KMS-11 (cell line): ENCODE data around the gene RXFP4.
"Not testable (repeated sequence)": the region's sequence is repeated elsewhere in the genome, so short reads cannot be mapped to it uniquely, and the experiment has no call there.

ENCODE experiments used
- H2AFZ ChIP-seq: fragments of 200-600 bp; sonication (generic); 2 replicates; pipeline ENCODE4 v1.6.1; 2016; ENCODE audit warnings: antibody characterized with exemption, mixed run types, low read depth
- H3K27ac ChIP-seq: fragments of 200-600 bp; sonication (generic); 2 replicates; pipeline ENCODE4 v1.6.1; 2016; ENCODE audit warnings: mild to moderate bottlenecking, mixed run types
- H3K27me3 ChIP-seq: fragments of 200-600 bp; sonication (generic); 2 replicates; pipeline ENCODE4 v1.6.1; 2017; ENCODE audit warnings: mild to moderate bottlenecking, low read depth, mixed run types, moderate library complexity; ENCODE audit not compliant: insufficient read depth
- H3K36me3 ChIP-seq: fragments of 200-600 bp; sonication (generic); 2 replicates; pipeline ENCODE4 v1.6.1; 2017; ENCODE audit warnings: mild to moderate bottlenecking, mixed run types; ENCODE audit not compliant: insufficient read depth
- H3K4me1 ChIP-seq: fragments of 200-600 bp; sonication (generic); 2 replicates; pipeline ENCODE4 v1.6.1; 2016; ENCODE audit warnings: mild to moderate bottlenecking, low read depth, mixed run types; ENCODE audit not compliant: poor library complexity, severe bottlenecking
- H3K4me2 ChIP-seq: fragments of 200-600 bp; sonication (generic); 2 replicates; pipeline ENCODE4 v1.7.0; 2016; ENCODE audit warnings: mild to moderate bottlenecking, mixed run types
- H3K4me3 ChIP-seq: fragments of 200-600 bp; sonication (generic); IDR thresholded peaks from 2 replicates; pipeline ENCODE4 v1.6.1; 2017; ENCODE audit warnings: low read depth, low read length, mixed read lengths; ENCODE audit not compliant: insufficient read depth
- H3K79me2 ChIP-seq: fragments of 200-600 bp; sonication (generic); 2 replicates; pipeline ENCODE4 v1.6.1; 2016; ENCODE audit warnings: low read depth, mixed run types; ENCODE audit not compliant: insufficient read depth
- H3K9ac ChIP-seq: fragments of 200-600 bp; sonication (generic); 2 replicates; pipeline ENCODE4 v1.6.1; 2016; ENCODE audit warnings: mild to moderate bottlenecking, mixed run types
- H4K20me1 ChIP-seq: fragments of 200-600 bp; sonication (generic); 2 replicates; pipeline ENCODE4 v1.6.1; 2016; ENCODE audit warnings: mild to moderate bottlenecking, mixed run types; ENCODE audit not compliant: insufficient read depth
- CTCF ChIP-seq: fragments of 200-600 bp; sonication (generic); conservative IDR thresholded peaks from 2 replicates; pipeline ENCODE4 v1.6.1; 2017; ENCODE audit warnings: low read depth, mild to moderate bottlenecking, antibody characterized with exemption, low read length, moderate library complexity, mixed read lengths

Gene RXFP4, protein sequence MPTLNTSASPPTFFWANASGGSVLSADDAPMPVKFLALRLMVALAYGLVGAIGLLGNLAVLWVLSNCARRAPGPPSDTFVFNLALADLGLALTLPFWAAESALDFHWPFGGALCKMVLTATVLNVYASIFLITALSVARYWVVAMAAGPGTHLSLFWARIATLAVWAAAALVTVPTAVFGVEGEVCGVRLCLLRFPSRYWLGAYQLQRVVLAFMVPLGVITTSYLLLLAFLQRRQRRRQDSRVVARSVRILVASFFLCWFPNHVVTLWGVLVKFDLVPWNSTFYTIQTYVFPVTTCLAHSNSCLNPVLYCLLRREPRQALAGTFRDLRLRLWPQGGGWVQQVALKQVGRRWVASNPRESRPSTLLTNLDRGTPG

DNA sequence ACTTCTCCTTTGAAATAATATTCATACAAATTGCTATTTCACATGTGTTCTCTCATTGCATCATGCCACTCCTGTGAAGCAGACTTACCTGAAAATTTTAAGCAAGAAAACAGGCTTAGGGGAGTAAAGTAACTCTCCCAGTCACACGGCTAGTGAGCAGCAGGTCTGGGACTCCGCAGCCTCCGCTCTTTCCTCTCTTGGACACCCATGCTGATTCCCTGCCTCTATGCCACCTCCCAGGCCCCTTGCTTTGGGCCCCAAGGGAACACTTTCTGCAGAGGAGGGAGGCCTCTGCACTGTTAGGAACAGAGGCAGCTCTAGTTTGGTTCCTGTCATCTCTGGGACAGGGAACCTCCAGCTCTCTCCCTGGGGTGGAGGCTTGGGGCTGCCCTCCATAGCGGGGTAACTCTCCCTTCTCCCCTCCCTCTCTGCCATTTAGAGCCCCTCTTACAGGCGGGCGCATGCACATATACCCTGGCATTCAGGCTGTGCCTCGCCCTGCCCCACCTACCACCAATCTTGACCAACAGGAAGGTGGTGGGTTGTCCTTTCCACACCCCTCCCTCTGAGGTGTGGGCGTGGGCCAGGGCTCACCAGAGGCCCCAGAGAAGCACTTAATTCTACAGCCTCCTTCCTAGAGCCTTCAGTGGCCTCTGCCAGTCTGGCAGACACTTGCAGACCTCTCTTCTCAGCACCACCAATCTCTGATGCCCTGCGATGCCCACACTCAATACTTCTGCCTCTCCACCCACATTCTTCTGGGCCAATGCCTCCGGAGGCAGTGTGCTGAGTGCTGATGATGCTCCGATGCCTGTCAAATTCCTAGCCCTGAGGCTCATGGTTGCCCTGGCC lies at the start of gene RXFP4:
Gene RXFP4 (plus strand): TSS at position 646 of the 852 bp plus-strand sequence. CDS start 72 bp downstream, at position 718.
- Histone ChIP-seq H3K27me3 (no peaks in the 10 kb centered on the region), H2AFZ (no peak within 1 kb of the TSS), H3K36me3 (no peaks in the 10 kb centered on the region), H3K4me3 (peak within 1 kb of the TSS; percentile 9), H3K9ac (peak within 1 kb of the TSS; percentile 0; the same call in 1 of the 2 replicates), H4K20me1 (no peaks in the 10 kb centered on the region), H3K4me1 (peaks cover 88% of the 10 kb centered on the region), H3K4me2 (peak within 1 kb of the TSS; percentile 83), H3K27ac (peak within 1 kb of the TSS; percentile 44), H3K79me2 (peaks cover 5% of the 10 kb centered on the region; the same call in 1 of the 2 replicates)
- TF ChIP-seq CTCF: no peak

DNA sequence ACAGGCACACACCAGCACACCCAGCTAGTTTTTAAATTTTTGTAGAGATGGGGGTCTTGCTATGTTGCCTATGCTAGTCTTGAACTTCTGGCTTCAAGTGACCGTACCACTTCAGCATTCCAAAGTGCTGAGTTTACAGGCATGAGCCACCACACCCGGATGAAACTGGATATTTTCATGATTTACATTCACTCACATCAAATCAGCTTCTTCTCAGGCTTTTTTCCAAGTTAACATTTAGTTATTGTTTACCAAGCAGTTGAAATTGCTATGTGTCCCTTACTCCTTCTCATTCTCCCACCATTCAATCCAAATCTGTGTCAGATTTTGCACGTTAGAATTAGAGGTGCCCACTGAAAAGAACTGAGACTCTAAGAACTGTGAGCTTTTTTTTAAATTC lies 48.6 kb upstream of the RXFP4 start:
- H3K9ac ChIP-seq: no peak overlapping the region
- H3K27ac ChIP-seq: no peak overlapping the region
- H4K20me1 ChIP-seq: no peaks in the 10 kb centered on the region
- no peaks in the 10 kb centered on the region for H3K27me3 ChIP-seq
- no peak overlapping the region for H3K4me3 ChIP-seq
- no peak for TF ChIP-seq CTCF
- no peak overlapping the region for H3K4me2 ChIP-seq
- H3K79me2 ChIP-seq: no peaks in the 10 kb centered on the region
- H2AFZ ChIP-seq: no peak overlapping the region
- H3K36me3 ChIP-seq: no peaks in the 10 kb centered on the region; the same call in 1 of the 2 replicates
- H3K4me1 ChIP-seq: no peaks in the 10 kb centered on the region

GRCh38 chr1:155893389-155894142 lies 47.9 kb upstream of the RXFP4 start:
- Histone ChIP-seq H3K9ac (no peak overlapping the region), H3K79me2 (no peaks in the 10 kb centered on the region), H3K4me3 (no peak overlapping the region), H3K4me2 (no peak overlapping the region), H3K4me1 (no peaks in the 10 kb centered on the region), H3K36me3 (no peaks in the 10 kb centered on the region; the same call in 1 of the 2 replicates), H2AFZ (no peak overlapping the region), H4K20me1 (no peaks in the 10 kb centered on the region), H3K27me3 (no peaks in the 10 kb centered on the region), H3K27ac (no peak overlapping the region)
- no peak for TF ChIP-seq CTCF

GRCh38 chr1:155895617-155896016 lies 45.8 kb upstream of the RXFP4 start:
- H3K4me1 ChIP-seq, H3K4me2 ChIP-seq, H3K4me3 ChIP-seq, H3K27ac ChIP-seq, H3K27me3 ChIP-seq, H2AFZ ChIP-seq, H3K9ac ChIP-seq, H3K79me2 ChIP-seq, H3K36me3 ChIP-seq, H4K20me1 ChIP-seq: not testable (repeated sequence)

DNA sequence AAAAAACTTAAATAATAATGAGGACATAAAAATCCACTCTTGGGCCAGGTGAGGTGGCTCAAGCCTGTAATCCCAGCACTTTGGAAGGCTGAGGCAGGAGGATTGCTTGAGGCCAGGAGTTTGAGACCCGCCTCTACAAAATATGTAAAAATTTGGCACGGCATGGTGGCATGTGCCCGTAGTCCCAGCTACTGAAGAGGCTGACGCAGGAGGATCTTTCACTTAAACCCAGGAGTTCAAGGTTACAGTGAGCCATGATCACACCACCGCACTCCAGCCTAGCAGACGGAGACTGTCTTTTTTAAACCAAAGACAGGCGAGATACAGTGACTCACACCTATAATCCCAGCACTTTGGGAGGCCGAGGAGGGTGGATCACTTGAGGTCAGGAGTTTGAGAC lies 45.0 kb upstream of the RXFP4 start:
- not testable (repeated sequence) for H3K27ac ChIP-seq

More for the DNA sequence above, 45.0 kb upstream of the RXFP4 start:
- H3K4me2 ChIP-seq, H3K36me3 ChIP-seq, H3K79me2 ChIP-seq, H3K9ac ChIP-seq, H3K4me3 ChIP-seq, H3K4me1 ChIP-seq, H2AFZ ChIP-seq, H4K20me1 ChIP-seq, H3K27me3 ChIP-seq: not testable (repeated sequence)
